A549 (cell line): ENCODE results near the gene KLHL8.

ENCODE experiments used
- BCL3 ChIP-seq: fragments of >200 bp; sonication (Bioruptor Twin); formaldehyde crosslinking; IDR thresholded peaks from 3 replicates; pipeline ENCODE4 v1.6.1; 2016
- CHD2 ChIP-seq: fragments of 150-350 bp; IDR thresholded peaks from 2 replicates; pipeline ENCODE4 v1.6.1; 2014; ENCODE audit warnings: low read length; ENCODE audit not compliant: partially characterized antibody
- HOXA7 ChIP-seq: fragments of 250-450 bp; sonication (Bioruptor Pico); IDR thresholded peaks from 2 replicates; pipeline ENCODE4 v1.5.0; 2020; ENCODE audit warnings: mild to moderate bottlenecking, moderate library complexity
- MYC ChIP-seq: IDR thresholded peaks from 2 replicates; pipeline ENCODE4 v1.6.1; 2012; ENCODE audit warnings: mild to moderate bottlenecking, inconsistent platforms, low read length, improper control_type of control experiment, borderline replicate concordance
- NR3C1 ChIP-seq: fragments of >200 bp; sonication (Bioruptor Twin); formaldehyde crosslinking; IDR thresholded peaks from 3 replicates; pipeline ENCODE4 v1.6.1; 2017
- POLR2A ChIP-seq: IDR thresholded peaks from 2 replicates; pipeline ENCODE4 v1.6.1; 2012; ENCODE audit warnings: mild to moderate bottlenecking, low read length
- SMC3 ChIP-seq: fragments of >200 bp; sonication (Bioruptor Twin); formaldehyde crosslinking; IDR thresholded peaks from 3 replicates; pipeline ENCODE4 v1.6.1; 2018; ENCODE audit warnings: inconsistent platforms
- TF ChIP-seq, protein P1 (sequence below): fragments of >200 bp; sonication (Bioruptor Twin); formaldehyde crosslinking; IDR thresholded peaks from 3 replicates; pipeline ENCODE4 v1.5.1; 2016

DNA sequence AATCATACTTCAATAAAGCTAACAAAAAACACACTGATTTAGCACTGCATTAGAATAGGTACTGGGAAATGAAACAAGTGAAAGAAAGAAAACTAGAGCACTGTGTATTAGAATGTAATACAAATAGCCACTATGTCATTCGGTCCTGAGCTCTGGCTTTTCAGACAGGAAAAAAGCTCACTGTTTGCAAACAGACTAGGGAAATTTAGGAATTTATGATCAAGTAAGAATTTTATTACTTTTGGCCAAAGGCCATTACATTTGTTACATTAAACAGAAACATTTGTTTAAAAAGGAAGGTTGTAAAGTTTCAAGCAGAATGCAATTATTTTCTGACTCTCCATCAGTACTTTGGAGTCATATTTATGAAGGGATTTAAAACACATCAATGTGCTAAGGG lies 68.7 kb downstream of the KLHL8 start:
- TF ChIP-seq BCL3 = no peak
- no peak for TF ChIP-seq MYC
- no peak for TF ChIP-seq NR3C1
- TF ChIP-seq, protein P1, sequence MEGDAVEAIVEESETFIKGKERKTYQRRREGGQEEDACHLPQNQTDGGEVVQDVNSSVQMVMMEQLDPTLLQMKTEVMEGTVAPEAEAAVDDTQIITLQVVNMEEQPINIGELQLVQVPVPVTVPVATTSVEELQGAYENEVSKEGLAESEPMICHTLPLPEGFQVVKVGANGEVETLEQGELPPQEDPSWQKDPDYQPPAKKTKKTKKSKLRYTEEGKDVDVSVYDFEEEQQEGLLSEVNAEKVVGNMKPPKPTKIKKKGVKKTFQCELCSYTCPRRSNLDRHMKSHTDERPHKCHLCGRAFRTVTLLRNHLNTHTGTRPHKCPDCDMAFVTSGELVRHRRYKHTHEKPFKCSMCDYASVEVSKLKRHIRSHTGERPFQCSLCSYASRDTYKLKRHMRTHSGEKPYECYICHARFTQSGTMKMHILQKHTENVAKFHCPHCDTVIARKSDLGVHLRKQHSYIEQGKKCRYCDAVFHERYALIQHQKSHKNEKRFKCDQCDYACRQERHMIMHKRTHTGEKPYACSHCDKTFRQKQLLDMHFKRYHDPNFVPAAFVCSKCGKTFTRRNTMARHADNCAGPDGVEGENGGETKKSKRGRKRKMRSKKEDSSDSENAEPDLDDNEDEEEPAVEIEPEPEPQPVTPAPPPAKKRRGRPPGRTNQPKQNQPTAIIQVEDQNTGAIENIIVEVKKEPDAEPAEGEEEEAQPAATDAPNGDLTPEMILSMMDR = no peak
- no peak for TF ChIP-seq SMC3
- TF ChIP-seq POLR2A = no peak
- no peak for TF ChIP-seq HOXA7
- TF ChIP-seq CHD2 = no peak
